ENCODE measurements around the gene ITM2C. TPM values are rescaled to one million over a fixed set of nuclear protein-coding genes. Genes with fewer than 3 reads are reported as not detected.

The ITM2C gene
- polyA plus RNA-seq, 3 donors, result 951 to 1,059 (median 1,053) TPM

DNA sequence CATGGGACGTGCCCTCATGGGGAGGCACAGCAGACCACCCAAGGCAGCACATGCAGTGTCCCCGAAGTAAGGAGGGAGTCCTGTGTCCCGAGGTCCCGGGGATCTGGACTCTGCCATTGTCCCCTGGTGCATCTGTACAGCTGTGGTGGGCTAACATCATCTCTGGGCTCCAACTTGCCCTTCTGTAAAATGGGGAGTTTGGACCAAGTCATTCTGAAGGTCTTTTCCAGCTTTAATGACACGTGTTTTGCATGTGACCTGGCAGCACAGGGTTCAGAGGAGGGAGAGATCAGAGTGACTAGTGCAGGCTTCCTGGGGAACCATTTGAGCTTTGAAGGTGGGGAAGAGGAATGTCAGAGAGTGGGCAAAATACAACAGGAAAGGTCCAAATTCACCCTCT, 21.5 kb downstream of the ITM2C start:
- DNase-seq, result no peak

GRCh38 chr2:230886671-230887071, 21.9 kb downstream of the ITM2C start:
- no peak for DNase-seq

DNA sequence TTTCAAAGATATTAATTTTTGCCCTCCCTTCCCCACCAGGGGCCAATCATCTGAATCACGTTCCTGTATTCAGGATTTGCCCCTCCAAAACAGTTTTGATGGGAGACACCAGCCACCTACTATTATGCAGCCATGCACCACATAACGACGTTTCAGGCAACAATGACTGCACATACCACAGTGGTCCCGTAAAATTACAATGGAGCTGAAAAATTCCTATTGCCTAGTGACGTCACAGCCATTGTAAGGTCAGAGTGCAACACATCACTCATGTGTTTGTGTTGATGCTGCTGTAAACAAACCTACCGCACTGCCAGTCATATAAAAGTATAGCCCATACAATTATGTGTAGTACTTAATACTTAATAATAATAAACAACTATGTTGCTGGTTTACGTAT, 22.6 kb downstream of the ITM2C start:
- DNase-seq, result no peak

- DNase-seq, result no peak
These were observed 24.2 kb downstream of the ITM2C start for GRCh38 chr2:230888824-230889400.

GRCh38 chr2:230889911-230890601, 25.3 kb downstream of the ITM2C start:
- no peak for DNase-seq

DNA sequence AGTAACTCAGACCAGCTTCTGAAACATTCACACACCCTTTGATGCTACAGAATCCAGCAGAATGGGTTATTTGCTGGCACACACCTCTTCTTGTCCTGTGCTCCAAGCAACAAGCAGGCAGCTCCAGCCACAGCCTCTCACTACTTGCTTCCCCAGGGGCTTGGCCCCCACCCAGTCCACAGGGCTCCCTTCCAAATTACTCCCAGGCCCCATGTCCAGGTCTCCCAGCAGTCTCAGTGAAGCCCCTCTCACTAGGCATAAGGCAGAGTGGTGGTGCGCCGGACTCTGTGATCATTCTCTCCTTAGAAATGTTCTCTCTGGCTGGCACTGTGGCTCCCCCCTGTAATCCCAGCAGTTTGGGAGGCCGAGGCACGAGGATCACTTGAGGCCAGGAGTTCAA, 25.9 kb downstream of the ITM2C start:
- DNase-seq, result no peak

- no peak for DNase-seq
These were observed 26.3 kb downstream of the ITM2C start for GRCh38 chr2:230891064-230891463.

DNA sequence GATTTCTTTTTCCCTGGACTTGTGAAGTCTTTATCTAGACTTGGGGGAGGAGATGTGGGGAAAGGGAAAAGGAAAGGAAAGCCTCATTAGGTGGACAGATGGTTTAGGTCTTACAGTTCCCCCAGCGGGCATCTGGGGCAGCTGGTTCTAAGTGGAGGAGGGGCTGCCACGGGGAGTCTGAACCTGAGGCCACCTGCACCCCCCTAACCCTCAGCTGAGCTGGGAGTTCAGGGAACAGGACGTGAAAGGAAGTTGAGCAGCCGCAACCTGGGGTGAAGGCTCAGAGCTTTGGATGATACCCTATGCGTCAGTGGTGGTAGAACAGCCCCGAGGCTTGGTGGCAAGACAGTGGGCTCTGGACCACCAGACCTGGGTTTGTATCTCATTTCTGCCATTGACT, 26.8 kb downstream of the ITM2C start:
- no peak for DNase-seq

DNA sequence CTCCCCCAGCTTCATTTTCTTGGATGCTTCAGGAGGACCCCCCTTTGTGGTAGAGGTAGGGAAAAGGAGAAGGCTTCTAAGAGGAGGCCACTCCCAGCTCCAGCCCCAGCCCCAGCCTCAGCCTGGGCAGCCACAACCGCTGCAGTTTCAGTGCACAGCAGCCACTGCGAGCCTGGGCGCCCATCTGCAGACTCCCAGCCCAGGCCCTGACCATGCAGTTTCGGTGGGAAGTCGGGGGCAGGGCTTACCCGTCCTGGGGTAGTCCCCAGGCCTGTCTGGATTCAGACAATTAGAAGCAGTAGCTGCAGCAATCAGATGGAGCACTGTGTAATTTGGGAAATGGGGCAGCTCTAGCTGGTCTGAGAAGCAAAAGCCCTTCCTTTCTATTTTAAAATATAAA, 28.6 kb downstream of the ITM2C start:
- DNase-seq, result no peak

- no peak for DNase-seq
These were observed 29.4 kb downstream of the ITM2C start for GRCh38 chr2:230893841-230894781.

DNA sequence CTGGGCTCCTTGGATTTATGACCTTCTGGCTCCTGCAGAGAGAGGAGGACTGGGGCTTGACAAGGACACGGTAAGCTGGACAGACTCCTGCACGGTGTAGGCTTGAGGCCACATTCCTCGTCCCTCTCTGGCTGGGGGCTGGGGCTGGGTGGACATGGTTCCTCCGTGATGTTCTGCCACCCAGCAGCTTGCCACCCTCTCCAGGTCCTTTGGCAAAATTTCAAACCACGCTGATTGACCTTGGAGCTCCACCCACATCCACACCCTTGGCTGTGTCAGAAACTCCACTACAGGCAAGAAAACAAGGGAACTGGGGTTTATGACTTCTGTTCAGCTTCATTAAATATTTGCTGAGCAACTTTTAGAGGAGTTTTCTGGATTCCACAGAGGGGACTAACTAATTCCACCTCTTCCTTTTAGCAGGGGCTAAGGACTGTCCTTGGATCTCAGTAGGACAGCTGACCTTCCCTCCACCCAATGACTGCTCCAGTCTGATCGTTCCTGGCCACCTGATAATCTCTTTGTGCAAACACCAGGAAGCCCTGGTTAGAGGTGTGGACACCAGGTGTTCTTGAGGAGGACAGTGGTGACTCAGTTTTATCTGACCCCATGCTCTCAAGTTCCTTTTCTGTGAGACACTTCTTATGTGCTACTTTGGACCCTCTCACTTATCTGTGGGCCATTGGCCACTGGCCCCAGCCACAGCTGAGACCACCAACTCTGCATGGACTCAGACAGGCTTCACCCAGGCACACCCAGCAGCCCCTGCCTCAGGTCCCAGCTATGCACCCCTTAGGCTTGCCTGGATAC, 31.0 kb downstream of the ITM2C start:
- DNase-seq, result no peak

- DNase-seq, result no peak
These were observed 31.8 kb downstream of the ITM2C start for GRCh38 chr2:230896346-230897115.

GRCh38 chr2:230898016-230898712, 33.4 kb downstream of the ITM2C start:
- DNase-seq, result no peak

GRCh38 chr2:230898713-230899091, 34.0 kb downstream of the ITM2C start:
- no peak for DNase-seq

DNA sequence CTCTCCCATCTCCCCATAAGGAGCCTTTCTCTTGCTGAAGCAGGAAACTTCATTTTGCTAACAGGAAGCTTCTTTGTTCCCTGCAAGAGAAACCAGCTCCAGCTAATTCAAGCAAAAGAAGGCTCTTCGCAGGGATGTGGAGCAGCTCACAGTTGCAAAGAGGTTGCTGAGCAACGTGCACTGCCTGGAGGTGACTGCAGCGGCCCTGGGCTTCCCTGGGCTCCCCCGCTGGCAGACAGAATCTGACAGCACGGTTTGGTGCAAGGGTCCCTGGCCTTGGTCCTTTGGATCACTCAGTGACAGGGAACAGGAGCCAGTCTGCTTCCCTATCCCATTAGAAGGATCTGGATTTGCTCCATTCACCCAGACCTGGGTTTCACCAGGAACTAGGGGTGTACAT, 34.5 kb downstream of the ITM2C start:
- no peak for DNase-seq

GRCh38 chr2:230899786-230900185, 35.0 kb downstream of the ITM2C start:
- DNase-seq, result no peak

DNA sequence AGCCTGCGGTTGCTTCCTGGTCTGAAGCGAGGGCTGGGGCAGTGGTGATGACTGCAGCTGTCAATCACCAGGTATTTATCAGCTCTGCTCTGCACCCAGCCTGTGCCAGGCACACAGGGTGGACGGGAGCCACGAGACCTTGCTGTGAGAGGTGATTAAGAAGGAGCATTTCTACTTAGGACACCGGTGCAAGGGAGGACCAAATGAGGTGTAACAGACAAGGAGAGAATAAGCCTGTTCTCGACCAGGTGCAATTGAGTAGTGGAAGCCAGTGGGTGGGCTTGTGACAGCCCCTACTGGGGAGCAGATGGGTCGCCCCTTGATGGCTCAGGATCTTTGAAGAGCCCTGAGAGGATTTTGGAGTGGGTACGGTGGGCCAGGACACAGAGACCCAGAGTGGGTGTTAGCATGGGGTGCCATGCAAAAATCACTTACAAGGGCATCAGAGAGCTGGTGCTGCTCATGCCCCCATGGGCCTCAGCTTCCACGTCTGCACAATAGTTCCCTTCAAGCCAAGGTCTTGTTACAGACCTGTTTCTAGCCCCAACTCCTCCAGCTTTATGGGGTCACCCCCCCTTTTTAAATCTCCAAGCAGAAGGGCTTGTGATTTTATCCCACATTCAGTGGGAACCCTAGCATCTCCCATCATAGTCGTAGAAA, 35.7 kb downstream of the ITM2C start:
- DNase-seq, result no peak

- no peak for DNase-seq
These were observed 36.3 kb downstream of the ITM2C start for GRCh38 chr2:230901006-230901405.

DNA sequence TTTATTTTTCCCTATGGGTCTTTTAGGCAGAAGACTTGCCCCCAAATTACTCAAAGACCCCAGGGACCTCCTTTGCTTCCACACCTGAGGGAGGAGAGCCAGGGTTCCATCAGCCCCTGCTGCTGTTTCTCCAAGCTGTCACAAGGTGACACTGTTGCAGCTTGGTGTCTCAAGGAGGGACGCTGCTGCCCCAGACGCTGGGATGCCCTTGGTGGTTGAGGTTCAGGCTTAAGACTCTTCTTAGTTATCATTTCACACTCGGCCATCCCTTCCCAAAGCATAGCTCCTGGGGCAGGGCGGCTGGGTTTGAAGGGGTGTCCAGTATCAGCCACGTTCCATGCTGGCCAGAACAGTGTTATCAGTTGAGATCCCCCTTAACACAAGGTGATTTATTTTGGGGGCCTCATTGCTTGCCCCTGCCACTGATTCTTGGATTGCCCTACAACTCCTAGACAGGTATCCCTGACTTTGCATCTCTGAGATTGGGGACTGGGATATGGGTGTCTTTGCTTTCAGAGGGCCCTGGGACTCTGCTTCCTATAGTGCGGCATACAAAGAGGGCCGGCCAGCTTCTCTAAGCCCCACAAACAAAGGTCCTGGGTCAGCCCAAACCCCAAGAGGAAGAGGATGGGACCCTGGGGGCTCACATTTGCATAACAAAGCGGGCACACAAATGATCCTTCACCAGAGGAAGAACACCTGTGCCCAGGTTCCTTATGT, 37.6 kb downstream of the ITM2C start:
- no peak for DNase-seq

Data from renal pelvis (tissue), 4 donors.